ENCODE results near the gene C16orf86.

Gene C16orf86

GRCh38 chr16:67699265-67699664 is 32.7 kb downstream of the C16orf86 start:
- DNase-seq, result no peak

GRCh38 chr16:67701420-67701819 is 34.8 kb downstream of the C16orf86 start:
- DNase-seq, result no peak

- no peak for DNase-seq
These were observed 35.5 kb downstream of the C16orf86 start for GRCh38 chr16:67702130-67702529.

DNA sequence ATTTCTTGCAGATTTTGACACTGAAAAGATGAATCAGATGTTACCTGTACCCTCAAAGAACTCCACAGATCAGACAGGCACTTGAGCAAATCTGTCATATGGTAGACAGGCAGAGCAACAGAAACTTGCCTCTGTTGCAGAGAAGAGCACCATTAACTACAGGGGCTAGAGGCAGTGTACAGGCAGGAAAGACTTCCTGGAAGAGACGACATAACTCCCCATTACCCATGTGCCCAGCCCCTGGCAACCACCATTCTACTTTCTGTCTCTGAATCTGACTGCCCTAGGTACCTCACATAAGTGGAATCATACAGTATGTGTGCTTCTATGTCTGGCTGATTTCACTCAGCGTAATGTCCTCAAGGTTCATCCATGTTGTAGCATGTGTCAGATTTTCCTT is 37.0 kb downstream of the C16orf86 start:
- DNase-seq, result no peak

DNA sequence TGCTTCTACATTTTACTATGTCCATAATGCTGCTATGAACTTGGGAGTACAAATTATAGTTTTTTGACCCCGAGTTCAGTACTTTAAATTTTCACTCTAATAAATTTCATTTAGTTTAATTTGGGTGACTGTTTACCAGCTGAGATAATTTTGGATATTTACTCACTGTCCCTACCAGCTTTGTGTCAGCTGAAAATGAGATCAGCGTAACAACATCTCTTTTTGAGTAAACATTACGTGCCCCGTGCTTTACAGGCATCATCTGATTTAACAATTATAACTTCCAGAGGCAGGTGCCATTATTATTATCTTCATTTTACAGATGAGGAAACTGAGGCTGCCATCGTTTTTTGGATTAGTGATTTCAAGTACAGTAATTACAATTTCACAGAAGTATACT is 37.5 kb downstream of the C16orf86 start:
- no peak for DNase-seq

DNA sequence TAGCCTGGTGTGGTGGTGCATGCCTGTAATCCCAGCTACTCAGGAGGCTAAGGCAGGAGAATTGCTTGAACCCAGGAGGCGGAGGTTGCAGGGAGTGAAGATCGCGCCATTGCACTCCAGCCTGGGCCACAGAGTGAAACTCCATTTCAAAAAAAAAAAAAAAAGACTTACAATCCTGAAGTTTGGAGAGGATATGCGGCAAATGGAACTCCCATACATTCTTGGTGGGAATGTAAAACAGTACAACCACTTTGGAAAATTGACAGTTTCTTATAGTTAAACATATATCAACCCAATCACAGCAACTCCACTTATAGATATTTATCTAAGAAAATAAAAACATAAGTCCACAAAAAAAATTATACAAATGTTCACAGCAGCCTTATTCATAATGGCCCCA is 40.6 kb downstream of the C16orf86 start:
- no peak for DNase-seq

DNA sequence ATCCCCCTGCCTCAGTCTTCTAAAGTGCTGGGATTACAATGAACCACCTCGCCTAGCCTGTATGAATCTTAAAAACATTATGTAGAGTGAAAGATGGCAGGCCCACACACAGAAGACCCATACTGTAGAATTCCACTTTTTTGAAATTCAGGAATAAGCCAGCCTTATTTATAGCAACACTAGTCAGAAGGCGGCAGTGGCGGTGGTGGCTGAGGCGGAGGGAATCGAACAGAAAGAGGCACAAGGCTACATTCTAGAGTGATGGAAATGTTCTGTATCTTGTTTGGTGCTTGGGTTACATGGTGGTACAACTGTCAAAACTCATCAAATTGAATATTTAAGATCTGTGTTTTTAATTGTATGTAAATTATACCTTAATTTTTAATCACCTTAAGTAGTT is 41.2 kb downstream of the C16orf86 start:
- no peak for DNase-seq

DNA sequence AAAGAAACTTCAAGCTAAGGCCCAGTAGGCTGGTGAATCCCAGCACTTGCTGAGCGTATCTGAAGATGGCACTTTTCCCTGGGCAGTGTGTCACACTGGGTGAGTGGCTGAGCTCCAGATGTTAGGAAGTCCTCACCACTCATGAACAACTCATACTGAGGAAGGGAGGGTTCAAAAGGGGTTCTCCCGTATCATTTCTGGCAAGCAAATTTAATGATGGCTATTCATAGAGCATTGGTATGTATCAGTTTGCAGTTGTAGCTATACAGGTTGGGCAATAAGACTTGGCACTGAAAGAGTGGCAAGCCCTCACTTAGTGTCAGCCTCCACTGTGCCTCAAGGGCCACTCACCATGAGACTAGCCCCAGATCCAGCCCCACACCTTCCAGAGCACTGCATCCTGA is 41.8 kb downstream of the C16orf86 start:
- DNase-seq, result no peak

DNA sequence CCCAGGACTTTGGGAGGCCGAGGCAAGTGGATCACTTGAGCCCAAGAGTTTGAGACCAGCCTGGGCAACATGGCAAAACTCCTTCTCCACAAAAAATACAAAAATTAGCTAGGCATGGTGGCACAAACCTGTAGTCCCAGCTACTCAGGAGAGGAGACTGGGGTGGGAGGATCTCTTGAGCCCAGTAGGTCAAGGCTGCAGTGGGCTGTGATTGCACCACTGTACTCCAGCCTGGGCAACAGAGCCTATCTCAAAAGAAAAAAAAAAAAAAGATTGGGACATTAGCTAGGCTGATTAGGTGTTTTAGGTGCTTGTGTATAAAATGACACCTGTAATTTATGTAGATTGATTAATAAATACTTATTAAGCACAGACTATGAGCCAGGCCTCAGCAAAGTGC is 42.4 kb downstream of the C16orf86 start:
- no peak for DNase-seq

DNA sequence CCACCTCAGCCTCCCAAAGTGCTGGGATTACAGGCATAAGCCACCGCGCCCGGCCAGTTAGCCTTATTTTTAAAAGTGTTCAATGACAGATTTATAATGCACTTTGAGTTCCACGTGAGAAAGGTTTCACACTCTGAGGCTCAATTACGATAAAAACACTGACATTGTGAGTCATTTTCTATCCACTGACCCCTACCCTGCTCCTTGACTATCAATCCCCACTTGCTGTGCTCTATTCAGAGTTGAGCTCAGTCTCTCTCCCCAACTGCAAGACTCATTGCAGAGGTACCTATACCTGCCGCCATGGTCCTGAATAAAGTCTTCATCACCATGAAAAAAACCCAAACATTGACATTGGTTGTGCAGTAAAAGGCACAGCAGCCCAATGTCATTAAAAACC is 44.0 kb downstream of the C16orf86 start:
- no peak for DNase-seq

GRCh38 chr16:67713647-67714273 is 47.1 kb downstream of the C16orf86 start:
- DNase-seq, result no peak

GRCh38 chr16:67714522-67714921 is 47.9 kb downstream of the C16orf86 start:
- DNase-seq, result no peak

DNA sequence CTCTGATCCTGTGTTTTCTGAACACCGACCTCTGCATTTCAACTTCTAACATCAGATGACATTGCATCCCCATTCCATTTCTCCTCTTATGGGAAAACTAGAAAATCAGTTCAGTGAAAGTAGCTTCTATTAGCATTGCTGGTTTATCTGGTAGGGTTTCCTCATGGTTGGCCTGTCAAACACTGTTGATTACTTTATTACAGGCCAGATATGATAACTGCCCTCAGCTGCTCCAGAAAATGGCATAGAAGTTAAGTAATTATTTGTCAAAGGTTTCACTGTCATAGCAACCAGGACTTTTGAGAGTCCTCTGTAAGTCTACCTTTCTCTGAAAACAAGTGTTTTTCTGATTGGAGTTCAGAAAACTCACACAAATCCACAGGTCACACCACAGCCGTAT is 49.5 kb downstream of the C16orf86 start:
- DNase-seq, result no peak
